ENCODE measurements around the gene GUCY1A2. TPM values are rescaled to one million over a fixed set of nuclear protein-coding genes. Genes with fewer than 3 reads are reported as not detected.
A peak's percentile ranks its signal among the peaks of the same experiment; 100 is the strongest.

Gene GUCY1A2
- total RNA-seq, 2 donors from 2014 or later = 4.4 to 6.3 TPM

DNA sequence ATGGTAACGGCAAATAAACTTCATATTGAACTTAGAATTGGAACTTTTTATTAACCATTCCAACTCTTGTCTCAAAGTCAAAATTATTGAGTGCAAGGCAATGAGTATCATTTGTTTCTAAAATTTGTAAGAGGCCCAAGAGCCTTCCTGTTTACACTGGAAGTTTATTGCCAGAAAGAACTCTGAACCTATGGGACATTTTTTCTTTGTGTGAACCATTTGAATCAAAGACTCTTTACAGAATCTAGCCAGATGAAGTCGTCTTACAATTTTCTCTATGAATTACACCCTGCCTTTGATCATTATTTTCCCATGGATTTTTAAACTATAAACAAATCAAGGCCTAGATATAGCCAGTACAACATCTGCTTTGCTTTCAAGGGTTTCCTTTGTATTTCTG lies 2.3 kb upstream of the GUCY1A2 start:
- intact Hi-C loops (cut with DNase I) = no loop called here
- DNase-seq = no peak
- H3K36me3 ChIP-seq (replicated peaks in 1 of 2; ENCODE audit: insufficient read depth in 1 of 2, low read depth in 2 of 2) = no peaks in the 10 kb centered on the region
- WGBS, 2 donors = 72 to 83% methylated on average over 2 of the region's 2 CpGs
- H3K4me1 ChIP-seq = peaks cover 14% of the 10 kb centered on the region
- no peaks in the 10 kb centered on the region for H3K9me3 ChIP-seq
- H3K27ac ChIP-seq = no peak overlapping the region
- ATAC-seq = no peak
- H3K27me3 ChIP-seq = no peaks in the 10 kb centered on the region
- no peak overlapping the region for H3K4me3 ChIP-seq
- TF ChIP-seq, protein P1, sequence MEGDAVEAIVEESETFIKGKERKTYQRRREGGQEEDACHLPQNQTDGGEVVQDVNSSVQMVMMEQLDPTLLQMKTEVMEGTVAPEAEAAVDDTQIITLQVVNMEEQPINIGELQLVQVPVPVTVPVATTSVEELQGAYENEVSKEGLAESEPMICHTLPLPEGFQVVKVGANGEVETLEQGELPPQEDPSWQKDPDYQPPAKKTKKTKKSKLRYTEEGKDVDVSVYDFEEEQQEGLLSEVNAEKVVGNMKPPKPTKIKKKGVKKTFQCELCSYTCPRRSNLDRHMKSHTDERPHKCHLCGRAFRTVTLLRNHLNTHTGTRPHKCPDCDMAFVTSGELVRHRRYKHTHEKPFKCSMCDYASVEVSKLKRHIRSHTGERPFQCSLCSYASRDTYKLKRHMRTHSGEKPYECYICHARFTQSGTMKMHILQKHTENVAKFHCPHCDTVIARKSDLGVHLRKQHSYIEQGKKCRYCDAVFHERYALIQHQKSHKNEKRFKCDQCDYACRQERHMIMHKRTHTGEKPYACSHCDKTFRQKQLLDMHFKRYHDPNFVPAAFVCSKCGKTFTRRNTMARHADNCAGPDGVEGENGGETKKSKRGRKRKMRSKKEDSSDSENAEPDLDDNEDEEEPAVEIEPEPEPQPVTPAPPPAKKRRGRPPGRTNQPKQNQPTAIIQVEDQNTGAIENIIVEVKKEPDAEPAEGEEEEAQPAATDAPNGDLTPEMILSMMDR (IDR thresholded peaks at IDR 0.05) = no peak
- no peak for TF ChIP-seq POLR2A (IDR thresholded peaks at IDR 0.05)

DNA sequence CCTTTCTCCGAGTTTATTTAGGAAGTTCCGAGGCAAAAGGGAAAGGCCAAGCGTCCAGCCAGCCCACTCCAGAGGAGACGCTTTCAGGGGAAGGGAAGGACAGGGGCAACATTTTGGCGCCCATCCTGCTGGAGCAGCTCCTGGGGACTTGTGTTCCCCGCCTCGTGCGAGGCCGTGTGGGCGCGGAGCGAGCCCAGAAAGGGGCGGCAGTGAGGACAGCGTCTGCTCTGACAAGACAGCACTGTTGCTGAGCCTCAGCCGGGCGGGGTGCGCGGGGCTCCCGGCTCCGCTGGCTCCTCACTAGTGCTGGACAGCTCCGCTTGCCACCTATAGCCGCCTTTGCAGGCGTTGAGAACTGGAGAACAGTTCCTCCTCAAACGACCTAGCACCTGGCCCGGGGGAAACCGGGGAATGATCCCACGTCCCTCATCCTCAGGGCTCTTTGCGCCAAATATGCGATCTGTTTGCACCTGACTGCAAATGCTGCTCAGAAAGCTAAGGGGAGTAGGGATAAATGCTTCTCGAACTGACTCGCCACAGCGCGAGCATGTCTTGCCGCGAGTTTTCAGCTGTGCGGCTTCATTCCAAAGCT lies 722 bp upstream of the GUCY1A2 start:
- Histone ChIP-seq H3K4me1 (peaks cover 21% of the 10 kb centered on the region), H3K9me3 (no peaks in the 10 kb centered on the region), H3K27me3 (no peaks in the 10 kb centered on the region), H3K36me3 (replicated peaks in 1 of 2; ENCODE audit: insufficient read depth in 1 of 2, low read depth in 2 of 2) (no peaks in the 10 kb centered on the region), H3K27ac (peak overlapping the region in 3 of 4 donors; percentile 23 to 52 (median 35)), H3K4me3 (peak overlapping the region in 1 of 2 donors; percentile 36)
- 0 to 1% methylated on average over 29 to 36 of the region's 36 CpGs for WGBS, 2 donors
- ATAC-seq (peak; percentile 70), DNase-seq (peak; percentile 56 to 72 (median 63))
- intact Hi-C loops (cut with DNase I) = no loop called here
- TF ChIP-seq POLR2A (IDR thresholded peaks at IDR 0.05) = no peak
- TF ChIP-seq, protein P1 (IDR thresholded peaks at IDR 0.05) = no peak

DNA sequence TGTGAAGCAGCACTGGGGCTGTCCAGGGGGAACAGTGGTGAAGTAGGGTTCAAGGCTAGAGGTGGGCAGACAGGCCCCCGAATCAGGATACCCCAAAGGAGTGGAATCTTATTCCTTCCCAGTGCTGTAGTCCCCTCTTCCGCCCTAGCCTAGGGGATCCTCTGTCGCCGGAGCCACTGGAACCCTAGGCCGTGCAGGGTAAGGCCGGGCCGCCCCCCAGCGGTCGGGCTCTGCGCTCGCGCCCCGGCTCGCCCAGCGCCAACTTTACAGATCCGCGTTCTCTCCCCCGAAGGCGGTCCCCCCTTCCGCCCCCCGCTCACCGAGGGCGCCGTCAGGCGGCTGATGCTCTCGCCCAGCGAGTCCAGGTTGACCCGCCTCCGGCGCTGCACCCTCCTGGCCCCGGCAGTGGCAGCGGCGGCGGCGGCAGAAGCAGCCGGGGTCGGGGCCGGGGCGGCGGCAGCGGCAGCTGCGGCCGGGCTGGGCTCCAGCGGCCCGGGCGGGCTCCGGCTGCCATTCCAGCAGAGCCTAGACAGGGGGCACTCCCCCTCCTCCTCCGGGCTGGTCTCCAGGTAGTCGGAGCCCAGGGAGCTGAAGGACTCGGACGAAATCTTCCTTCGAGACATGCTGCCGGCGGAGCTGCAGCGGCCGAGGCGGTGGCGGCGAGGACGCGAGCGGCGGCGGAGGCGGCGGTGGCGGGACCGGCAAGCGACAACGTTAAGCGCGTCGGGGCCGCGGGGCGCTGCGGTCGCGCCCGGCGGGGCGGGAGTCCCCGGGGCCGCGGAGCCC lies 650 bp downstream of the GUCY1A2 start:
- Histone ChIP-seq H3K9me3 (no peaks in the 10 kb centered on the region), H3K27ac (peak overlapping the region in 3 of 4 donors; percentile 44 to 67 (median 59)), H3K4me3 (peak overlapping the region in 1 of 2 donors; percentile 1), H3K27me3 (no peaks in the 10 kb centered on the region), H3K4me1 (peaks cover 21% of the 10 kb centered on the region), H3K36me3 (replicated peaks in 1 of 2; ENCODE audit: insufficient read depth in 1 of 2, low read depth in 2 of 2) (no peaks in the 10 kb centered on the region)
- TF ChIP-seq, protein P1 (IDR thresholded peaks at IDR 0.05) = peak in 6 of 7 experiments; percentile 6 to 45 (median 38)
- no peak for TF ChIP-seq POLR2A (IDR thresholded peaks at IDR 0.05)
- peak; percentile 46 to 63 (median 53) for DNase-seq
- ATAC-seq = peak; percentile 71
- intact Hi-C loops (cut with DNase I) = no loop called here
- WGBS, 2 donors = 0 to 8% methylated on average over 3 to 58 of the region's 85 CpGs

DNA sequence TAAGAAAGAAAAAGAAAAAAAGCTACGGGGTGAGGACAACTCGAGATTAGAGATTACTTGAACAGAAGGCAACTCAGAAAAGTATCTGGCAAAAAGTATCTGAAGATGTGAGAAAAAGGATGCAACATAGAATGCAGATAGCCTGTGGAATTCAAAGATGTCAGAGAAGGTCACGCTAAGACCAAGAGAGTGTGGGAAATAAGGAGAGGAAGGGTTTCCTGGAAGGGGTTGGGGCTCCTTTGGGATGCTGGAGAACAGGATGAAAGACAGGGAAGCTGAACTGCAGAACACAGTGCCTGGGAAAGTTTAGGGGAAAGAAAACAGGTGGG lies 1.2 kb downstream of the GUCY1A2 start:
- Histone ChIP-seq H3K27me3 (no peaks in the 10 kb centered on the region), H3K36me3 (replicated peaks in 1 of 2; ENCODE audit: insufficient read depth in 1 of 2, low read depth in 2 of 2) (no peaks in the 10 kb centered on the region), H3K27ac (peak overlapping the region in 3 of 4 donors; percentile 44 to 67 (median 59)), H3K4me3 (peak overlapping the region in 1 of 2 donors; percentile 1), H3K9me3 (no peaks in the 10 kb centered on the region), H3K4me1 (peaks cover 21% of the 10 kb centered on the region)
- no peak for ATAC-seq
- intact Hi-C loops (cut with DNase I) = no loop called here
- TF ChIP-seq POLR2A (IDR thresholded peaks at IDR 0.05) = no peak
- TF ChIP-seq, protein P1 (IDR thresholded peaks at IDR 0.05) = no peak
- no peak for DNase-seq
- WGBS, 2 donors = 31 to 41% methylated on average over 3 of the region's 3 CpGs

Measured in body of pancreas (tissue), 4 donors.